ENCODE data around the gene FBN2.
"Not testable (repeated sequence)": the region's sequence is repeated elsewhere in the genome, so short reads cannot be mapped to it uniquely, and the experiment has no call there.

FBN2 gene

DNA sequence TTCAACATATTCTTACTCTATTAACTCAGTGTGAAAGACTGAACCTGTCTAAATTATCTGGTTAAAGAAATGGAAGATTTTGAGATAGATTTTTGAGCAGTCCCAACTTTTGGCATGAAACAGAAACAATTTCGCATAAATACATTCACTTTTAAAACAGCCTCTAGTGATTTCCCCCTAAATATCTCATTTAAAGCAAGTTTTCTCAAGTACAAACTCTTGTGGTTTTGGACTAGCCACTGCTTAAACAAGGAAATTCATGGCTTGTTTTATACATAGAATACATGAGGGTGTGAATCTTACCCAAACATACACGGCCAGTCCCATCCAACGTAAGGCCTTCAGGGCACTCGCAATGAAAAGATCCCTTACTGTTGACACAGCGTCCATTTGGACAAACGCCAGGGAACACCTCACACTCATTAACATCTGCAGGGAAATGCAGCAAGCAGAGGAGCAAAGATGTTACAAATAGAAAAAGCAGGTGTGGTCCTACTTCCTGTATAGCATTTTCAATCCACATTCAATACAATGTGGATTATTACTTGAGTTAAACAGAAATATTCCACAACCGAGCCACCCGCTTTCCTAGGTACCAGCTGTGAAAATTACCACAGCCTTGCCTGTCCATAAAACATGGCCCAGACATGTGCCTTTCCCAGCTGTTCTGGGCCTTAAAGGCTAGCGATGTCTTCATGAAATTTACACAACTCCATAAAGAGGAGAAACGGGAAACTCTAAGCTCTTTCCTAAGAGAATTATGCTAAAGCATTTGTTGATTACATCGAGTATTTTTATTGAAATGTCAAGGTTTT lies 188.8 kb downstream of the FBN2 start:
- DNase-seq = no peak

DNA sequence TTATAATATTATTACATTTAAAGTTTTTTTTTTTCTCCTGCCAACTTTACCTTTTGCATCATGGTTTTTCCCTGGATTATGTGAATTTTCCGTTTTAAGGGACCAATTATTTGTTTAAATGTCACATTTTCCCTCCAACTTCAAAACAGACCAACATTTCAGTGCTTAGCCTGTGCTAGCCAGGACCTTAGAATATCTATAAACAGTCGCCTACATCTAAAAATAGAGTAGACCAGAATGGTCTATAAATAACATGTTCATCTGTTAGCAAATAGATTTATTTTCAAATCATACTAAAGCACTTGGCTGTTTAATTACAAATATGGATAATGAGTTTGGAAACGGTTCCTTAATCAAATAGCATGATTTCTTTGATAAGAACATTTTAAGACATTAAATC lies 192.0 kb downstream of the FBN2 start:
- DNase-seq = no peak

DNA sequence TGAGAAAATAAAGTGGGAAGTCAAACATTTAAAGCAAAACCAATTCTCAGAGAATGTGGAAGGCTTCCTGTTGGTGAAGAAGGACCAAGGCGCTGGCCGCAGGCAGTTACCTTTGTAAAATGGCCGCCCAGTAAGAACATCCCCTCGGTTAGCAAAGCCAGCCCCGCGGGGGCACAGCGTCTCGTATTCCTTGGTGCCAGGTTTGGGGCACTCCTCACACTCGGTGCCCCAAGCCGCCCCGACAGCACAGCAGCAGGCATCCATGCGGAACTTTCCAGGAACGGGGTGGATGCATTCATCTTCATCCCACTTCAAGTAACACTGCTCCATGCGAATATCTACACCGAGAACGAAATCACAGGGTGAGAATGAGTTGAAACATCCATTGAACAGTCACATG lies 192.8 kb downstream of the FBN2 start:
- no peak for DNase-seq

DNA sequence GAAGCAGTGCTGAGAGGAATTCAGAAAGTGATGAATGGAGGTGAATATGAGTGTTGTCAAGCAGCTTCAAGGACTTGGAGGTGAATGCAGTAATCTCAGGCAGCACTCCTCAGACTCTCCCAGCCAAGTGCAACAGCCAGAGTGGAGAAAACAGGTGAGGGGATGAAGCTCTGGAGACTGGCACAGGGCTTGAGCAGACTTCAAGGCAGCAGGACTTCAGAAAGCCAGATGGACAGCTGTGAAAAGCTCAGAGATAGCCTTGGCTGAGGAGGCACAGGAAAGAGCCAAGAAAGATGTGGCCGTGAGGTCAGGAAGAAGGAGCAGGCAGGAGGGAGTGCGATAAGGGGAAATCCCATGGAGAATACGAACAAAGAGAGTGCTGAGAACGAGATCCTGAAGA lies 194.9 kb downstream of the FBN2 start:
- DNase-seq = no peak

DNA sequence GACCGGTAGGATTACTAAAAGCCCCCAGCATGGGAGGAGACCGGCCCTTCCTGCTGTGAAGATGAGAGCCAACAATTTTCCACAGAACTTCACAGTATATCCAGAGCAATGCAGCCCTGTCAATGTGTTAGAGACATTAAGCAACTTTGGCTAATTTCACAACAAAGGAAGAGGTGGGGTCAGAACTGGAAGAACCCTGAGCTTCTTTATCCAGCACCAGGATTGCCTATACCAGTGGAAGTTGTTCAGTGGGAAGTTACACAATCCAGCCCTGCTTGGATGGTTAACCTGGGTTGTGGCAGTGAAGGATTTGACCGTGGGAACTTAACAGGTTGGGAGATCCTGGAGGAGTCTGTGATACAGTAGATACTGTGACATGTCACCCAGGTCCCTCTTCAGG lies 197.0 kb downstream of the FBN2 start:
- peak; percentile 82 to 84 for DNase-seq

DNA sequence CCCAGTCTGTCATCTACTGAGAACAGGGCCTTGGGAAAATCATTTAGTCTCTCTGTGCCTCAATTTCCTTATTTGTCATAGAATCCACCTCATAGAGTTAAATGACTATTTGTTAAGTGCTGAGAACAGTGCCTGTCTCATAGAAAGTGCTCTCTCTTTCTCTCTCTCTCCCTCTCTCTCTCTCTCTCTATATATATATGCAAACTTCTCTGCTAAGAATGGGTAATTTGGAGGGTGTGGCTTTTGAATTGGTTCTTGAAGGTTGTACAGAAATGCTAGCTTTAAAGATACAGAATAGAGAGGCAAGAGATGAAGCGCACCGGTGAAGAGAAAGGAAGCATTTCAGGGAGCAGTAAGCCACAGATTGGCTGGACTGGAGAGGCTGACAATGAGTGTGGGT lies 197.4 kb downstream of the FBN2 start:
- no peak for DNase-seq

DNA sequence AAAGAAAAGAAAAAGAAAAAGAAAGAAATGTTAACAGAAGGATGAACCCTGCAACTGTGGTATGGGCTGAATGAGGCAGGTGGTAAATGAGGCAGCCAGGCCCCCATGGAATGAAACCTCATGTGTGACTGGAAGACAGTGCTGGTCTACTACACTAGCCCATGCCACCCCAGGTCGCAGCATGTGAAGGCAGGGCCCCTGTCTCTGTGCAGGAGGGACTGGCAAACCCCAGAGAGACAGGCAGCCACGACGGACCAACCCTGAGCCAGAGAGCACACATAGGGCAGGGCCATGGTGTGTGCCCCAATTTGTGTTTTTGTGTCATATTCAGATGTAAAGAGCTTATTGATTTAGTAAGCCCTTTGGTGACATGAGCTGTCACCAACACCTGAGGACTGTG lies 198.5 kb downstream of the FBN2 start:
- no peak for DNase-seq

DNA sequence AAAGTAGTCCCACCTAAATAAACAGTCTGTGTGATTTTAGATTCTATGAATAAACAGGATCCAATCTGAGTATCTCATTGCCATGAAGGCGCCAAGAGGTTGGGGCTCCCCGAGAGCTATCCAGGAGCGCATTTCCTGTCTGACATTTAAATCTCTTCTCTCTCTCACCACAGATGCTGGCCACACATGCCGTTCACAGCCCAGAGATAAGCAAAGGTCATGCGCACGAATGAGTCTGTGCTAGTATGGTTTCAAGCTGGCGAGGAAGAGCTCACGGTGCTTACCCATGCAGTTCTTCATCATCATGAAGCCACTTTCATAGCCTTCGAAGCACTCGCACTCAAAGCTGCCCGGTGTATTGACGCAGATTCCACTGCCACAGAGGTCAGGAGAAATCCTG lies 199.4 kb downstream of the FBN2 start:
- DNase-seq = no peak

DNA sequence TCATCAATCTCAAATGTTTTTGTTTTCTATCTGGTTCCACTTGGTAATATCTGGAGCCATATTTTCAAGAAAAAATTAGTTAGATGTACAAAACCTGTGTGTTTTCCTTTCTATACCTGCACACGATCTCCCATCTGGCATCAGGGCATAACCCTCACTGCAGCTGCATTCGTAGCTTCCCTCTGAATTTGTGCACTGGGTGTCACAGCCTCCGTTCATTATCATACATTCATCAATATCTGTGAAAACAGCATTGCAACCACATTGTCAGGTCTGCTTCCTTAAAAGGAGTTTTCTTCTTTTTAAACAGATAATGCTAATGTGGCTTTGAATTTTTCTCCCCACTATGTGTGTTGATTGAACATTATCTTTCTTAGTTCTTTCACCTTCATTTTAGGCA lies 202.7 kb downstream of the FBN2 start:
- no peak for DNase-seq

DNA sequence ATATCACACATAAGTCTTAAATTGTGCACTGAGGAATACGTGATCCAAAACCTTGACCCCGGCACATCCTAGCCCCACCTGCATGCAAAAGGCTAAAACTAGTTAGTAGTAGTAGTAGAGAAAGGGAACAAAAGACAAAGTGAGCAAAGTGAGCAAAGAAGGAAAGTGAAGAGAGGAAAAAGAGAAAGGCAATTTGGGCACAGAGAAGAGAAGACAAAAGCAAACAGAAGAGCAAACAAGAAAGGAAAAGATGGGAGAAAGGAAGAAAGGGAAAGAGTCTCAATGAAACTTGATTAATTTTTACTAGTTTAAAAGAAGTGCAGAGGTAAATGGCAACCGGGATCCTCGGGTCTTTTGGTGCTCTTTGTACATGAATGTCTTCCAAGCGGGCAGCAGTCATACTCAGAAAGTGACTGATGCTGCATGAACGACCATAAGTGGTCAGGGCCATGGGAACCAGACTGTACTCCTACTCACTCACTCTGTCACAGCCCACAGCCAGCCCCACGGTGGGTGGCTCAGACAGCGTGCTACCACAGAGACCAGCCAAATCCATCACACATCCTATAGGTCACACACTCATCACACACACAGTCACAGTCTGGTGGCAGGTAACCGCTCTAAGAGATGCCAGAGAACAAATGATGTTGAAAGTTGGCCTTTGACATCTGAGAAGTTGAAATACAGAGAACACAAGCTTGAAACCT lies 203.9 kb downstream of the FBN2 start:
- DNase-seq = no peak

DNA sequence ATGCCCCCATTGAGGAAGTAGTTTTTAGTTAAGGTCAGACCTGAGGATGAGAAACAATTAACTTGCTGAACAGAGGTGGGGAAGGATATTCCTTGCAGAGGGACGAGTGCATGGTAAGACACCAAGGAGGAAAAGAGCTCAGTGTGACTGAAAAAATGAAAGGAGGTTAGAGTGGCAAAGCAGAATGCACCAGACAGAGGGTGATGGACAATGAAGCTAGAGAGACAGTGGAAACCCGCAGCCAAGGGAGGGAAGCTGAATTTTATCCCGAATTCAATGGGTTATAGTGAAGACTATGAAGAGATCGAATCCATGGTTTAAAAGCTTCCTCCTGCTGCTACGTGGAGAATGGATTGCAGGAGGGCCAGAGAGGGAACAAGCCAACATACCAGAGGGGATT lies 206.8 kb downstream of the FBN2 start:
- DNase-seq = no peak

DNA sequence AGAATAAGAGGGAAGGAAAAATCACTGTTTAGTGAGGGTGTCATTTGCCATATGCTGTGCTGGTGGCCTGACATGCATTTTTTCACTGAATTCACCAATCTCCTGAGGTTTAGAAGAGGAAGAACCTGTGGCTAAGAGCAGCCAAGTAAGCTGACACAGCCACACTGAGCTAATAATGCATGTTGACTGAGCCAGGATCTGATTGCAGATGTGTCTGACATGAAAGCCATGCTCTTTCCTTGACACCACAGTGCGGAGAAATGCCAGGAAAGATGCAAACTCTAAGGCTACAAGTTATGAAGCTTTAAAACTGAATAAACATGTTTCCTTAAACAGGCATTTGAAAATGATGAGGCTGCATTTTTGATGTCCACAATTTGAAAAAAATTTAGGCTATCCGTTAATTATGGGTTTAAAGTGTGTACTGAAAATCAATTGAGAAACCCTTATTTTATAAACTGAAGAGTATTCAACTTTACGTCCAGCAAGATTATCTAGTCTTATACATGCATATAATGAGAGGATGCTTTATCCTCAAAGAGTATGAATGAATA lies 208.6 kb downstream of the FBN2 start:
- DNase-seq = no peak

DNA sequence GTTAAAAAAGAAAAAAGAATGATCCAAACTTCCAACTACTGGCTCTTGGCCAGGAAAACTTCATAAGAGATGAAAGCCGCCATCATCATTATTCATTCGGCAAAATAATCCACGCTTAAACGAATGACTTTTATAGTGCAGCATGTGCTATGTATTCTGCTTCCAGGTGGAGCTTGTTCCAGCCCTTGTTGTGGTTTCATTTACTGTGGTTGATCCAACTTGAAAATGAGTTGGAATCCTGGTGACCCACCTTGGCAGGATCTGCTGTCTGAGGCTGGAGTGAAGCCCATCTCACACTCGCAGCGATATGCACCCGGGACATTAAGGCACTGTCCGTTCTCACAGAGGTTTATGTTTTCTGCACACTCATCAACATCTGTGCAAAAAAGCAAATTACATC lies 209.6 kb downstream of the FBN2 start:
- no peak for DNase-seq

DNA sequence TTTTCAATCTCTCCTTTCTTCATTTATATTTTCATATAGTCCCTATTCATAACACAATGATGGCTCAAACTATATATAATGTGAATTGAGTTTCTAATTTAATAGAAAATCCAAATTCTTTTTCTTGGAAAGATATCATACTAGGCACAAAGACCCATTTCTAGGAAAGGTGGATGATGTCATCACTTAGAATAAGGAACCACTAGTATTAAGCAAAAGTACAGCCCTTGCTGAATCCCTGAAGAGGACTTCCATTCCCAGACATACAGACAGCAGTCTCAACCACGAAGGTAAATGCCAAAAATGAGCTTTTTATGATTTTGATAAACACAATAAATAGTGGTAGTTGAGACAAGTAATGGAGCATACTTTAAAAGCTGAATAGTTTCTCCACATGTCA lies 210.0 kb downstream of the FBN2 start:
- no peak for DNase-seq

DNA sequence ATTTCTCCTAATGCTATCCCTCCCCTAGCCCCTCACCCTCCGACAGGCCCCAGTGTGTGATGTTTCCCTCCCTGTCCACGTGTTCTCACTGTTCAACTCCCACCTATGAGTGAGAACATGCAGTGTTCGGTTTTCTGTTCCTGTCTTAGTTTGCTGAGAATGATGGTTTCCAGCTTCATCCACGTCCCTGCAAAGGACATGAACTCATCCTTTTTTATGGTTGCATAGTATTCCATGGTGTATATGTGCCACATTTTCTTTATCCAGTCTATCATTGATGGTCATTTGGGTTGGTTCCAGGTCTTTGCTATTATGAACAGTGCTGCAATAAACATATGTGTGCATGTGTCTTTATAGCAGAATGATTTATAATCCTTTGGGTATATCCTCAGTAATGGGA lies 216.6 kb downstream of the FBN2 start:
- DNase-seq = not testable (repeated sequence)

DNA sequence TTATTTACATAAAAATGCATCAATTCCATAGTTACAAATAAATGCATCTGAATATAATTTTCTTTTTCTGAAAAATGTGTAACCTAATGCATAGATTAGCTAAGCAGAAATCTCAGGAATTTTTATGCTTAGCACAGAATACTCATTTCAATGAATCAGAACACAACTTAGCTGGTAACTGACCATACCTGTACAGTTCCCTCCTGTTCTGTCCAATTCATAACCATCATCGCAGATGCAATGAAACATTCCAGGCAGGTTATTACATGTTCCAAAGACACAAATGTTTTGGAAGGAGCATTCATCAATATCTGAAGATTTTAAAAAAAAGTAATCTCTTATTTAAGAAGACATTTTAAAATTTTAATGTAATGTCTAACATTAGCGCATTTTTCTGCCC lies 219.4 kb downstream of the FBN2 start:
- no peak for DNase-seq

DNA sequence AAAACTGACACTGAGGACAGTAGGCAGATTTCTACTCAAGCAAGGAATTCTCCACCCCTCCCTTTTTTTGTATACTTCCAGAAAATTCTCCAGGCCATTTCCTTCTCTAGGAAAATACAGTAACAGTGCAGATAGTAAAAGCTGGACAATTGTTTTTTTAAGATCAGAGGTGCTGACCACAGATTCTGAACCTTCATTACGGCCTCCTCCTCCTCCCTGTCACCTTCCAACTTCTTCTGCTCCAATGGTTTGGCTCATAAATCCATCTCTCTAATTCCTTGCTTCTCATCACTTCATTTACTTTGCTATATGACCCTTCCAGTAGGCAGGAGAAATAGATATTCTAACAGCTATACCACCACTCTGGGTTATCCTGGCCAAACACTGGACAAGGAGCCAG lies 220.6 kb downstream of the FBN2 start:
- DNase-seq = no peak

DNA sequence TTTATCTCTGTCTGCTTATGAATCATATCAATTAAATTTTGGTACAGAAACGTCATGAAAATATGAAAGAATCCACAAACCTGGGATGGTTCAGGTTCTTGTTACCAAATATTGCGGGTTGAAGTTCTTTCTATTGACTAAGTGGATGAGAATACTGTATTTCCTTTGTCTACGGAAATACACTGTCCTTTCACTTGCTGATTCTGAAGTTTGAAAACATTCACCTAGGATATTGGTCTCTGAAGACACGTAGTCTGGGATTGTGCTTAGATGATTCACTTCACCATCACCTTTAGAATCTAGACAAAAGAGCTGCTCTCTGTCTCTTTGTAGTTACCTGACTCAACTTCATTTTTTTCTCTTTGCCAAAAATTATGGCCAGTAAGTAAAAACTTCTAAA lies 222.4 kb downstream of the FBN2 start:
- DNase-seq = no peak

DNA sequence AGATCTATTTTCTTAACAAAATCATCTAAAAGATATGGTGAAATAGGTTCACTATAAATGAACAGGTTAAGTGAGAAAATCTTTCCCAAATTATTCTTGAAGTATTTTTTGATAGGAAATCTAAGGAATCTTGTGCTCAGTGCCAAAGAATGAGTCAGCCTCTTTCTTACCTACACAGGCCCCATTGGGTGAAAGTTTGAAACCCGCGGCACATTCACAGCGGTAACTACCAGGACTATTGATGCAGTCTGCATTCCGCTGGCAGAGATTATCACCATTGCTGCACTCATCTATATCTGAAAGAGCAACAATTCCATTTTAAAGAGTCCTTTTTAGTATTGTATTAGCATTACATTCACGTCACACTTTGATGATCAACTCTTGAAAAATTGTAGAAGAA lies 232.7 kb downstream of the FBN2 start:
- no peak for DNase-seq

DNA sequence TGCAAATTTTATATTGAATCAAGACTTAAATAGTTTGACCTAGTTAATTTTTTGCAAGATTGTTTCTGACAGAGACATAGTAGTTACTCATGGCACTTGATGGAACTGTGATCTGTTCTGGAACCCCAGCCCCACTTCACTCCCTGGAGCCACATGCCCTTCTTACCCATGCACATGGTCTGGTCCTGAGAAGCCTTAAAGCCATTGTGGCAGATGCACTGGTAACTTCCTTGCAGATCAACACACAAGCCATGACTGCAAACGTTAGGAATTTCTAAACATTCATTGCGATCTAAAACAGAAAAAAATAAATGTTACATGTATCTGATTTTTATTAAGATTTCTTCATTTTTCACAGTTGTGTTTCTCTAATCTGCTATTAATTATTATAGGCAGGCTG lies 233.3 kb downstream of the FBN2 start:
- no peak for DNase-seq

DNA sequence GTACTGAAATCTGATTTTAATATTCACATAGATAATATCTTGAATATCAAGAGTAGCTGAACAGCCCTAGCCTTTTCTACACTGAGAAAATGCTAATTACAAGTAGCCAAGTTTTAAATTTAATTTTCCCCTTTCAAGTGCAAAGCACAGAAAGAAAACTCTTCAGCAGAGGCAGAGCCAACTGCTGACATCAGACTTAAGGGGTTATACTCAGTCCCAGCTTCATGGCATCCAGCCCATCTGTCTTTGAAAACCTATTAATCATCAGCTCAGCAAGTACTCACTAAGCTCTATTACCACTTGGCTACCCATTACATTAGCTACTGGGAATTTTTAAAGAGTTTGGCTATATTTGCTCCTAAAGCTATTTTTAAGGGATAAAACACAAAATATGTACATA lies 234.0 kb downstream of the FBN2 start:
- no peak for DNase-seq

DNA sequence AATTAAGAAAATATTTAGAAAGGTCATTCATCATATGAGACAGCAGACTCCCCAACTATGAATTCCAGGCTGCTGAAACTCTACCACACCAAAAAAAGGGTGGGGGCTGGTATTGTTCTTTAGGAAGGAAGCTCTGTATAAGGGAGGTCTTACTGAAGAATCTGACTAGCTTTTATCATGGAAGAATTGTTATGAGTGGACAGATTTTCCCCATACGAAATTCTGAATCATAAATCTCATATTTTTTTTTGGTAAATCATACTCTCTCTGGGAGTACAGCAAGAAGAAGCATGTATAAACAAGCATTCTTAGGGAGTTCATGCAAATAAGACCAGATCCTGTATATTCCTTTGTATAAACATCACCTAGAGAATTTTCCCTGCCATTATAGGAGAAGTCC lies 234.5 kb downstream of the FBN2 start:
- DNase-seq = no peak

DNA sequence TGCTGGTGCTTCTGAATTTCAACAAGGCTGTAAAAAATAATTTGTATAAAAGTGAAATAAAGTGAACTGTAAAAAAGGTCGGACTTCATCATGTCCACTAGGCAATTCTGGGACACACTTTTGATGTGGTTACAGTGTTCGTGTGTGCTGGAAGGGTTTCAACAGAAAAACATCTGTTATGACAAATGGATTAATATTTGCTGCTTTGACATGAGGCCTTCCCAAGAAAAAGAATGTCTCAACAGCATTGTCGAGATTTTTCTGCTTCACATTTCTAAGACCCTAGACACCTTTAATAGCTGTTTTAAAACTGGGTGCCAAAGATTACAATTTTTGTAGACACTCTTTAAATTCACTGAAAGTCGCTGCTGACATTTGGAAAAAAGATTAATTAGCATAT lies 237.9 kb downstream of the FBN2 start:
- DNase-seq = no peak

DNA sequence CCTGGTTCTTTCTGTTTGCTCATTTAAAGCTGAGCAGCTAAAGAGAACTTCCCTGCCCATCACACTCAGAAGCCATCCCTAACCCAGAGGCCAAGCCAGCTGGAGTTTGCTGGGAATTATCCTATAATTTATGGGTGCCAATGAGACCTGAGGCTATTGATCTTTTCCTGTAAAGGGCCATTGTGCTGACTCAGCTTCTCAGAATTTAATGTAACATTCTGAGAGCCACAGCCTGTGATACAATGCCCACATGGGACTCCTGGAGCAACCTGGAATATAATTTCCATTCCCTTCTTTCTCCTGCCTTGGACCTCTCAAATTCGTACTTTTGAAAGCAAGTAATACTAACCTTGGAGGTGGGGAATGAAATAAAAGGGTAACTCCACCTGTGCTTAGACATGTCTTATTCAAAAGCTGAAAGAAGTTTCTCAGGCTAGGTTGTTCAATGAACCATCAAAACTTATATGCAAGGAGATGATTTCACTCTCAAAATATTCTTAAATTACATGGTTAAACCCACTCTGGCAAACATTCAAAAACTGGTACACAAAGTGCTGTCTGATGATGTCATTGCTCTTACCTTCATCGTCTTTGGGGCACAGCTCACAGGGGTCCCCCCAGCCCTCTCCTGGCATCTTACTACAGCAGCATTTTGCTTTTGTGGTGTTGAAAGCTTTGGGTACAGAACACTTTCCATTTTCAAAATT lies 247.7 kb downstream of the FBN2 start:
- no peak for DNase-seq

Data from AML-193 (cell line).